GM21528 (cell line): ENCODE measurements around the gene ZNF195.
"Not testable (repeated sequence)": the region's sequence is repeated elsewhere in the genome, so short reads cannot be mapped to it uniquely, and the experiment has no call there.

Source experiments
- ATAC-seq: cut with Tn5 transposase; IDR thresholded peaks from one replicate; pipeline ENCODE4 v1.9.1; 2021; ENCODE audit warnings: mild to moderate bottlenecking, moderate library complexity; ENCODE audit not compliant: unreplicated experiment, low FRiP score

Gene ZNF195

DNA sequence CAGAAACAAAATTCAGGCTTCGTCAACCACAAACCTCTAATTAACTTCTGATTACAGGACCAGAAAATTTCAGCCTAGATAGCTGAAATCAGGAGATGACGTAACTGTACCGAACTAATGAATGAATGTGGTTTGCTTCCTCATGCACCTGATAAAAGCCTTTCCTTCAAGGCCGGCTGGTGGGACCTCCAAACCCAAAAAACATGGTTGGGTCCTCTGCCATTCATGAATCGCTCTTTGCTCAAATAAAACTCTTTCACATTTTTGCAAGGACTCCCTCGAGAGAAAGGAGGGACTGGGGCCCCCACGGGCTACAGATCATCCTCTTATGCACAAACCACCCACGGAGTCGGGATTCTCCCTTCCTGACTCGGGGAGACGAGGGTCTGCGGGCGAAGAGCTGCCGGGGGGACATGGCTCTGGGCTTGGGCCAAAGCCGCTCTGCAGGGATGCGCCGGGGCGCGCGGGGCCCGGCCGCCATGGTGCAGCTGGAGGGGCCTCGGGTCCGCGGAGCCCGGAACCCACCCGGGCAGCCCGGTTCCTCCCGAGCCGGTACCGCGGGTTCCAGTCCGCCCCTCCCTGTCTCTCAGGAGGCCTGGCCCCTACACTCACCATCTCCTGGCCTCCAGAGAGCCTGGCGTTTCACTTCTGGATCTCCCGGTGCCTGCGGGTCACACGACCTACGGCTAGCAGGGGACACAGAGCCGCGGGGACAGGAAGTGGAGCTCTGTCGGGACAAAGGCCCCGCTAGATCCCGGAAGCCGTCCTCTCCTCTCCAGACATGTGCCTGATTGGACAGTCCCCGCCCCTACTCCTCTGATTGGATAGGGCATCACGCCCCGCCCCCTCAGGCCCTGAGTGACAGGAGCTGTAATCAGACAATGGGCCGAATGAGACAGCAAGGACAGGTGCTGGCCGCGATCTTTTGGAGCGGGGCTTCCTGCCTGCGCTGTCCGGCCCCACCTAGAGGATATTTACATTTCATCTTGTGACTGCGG, at the start of gene ZNF195:
ZNF195 (minus strand) TSS at position 721 of the 998 bp plus-strand sequence; CDS start at position 615, 106 bp downstream.
- peak; percentile 99 for ATAC-seq

DNA sequence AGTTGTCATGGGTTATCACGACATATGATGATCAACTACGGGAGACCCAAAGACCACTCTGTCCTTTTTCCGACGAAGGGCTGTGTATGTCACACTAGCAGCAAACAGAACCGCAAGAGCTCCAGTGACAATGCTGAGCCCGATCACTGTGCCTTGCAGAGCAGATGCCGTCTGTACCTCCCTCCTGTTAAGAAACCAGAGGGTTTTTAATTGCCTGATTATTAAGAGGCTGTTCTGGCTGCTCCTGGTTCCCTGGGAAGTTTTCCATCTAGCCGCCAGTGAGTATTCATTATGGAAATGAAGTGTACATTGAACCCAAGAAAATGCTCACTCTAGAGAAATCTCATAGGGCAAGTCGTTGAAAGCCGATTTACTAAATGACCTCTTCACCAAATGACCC, 49.1 kb upstream of the ZNF195 start:
- ATAC-seq, result not testable (repeated sequence)

DNA sequence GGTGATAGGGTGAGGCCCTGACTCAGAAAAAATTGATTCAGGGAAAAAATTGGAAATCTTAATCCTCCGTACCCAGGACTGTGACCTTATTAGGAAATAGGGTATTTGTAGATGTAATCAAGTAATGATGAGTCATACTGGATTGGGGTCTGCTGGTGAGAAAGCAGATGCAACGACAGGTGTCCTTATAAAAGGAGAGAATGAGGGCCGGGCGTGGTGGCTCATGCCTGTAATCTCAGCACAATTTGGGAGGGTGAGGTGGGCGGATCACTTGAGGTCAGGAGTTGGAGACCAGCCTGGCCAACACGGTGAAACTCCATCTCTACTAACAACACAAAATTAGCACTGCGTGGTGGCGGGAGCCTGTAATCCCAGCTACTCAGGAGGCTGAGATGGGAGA, 47.6 kb upstream of the ZNF195 start:
- not testable (repeated sequence) for ATAC-seq

DNA sequence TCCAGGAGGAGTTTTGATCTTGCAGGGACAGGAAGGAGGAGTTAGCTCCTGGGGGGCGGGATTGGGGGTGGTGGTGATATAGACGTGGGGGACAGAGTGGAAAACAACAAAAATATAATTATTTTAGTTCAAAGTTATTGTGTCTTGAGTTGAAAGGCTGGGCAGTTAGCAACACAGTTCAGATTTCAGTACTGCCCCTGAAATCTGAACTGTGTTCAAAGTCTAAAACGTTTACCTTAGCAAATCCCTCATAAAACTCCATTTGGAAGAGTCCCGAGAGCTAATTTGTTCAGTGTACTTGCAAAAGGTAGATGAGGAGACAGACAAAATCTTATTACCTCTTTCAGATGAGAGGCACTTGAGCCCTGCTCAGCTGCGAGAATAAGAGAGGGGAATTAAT, 45.0 kb upstream of the ZNF195 start:
- ATAC-seq, result not testable (repeated sequence)

DNA sequence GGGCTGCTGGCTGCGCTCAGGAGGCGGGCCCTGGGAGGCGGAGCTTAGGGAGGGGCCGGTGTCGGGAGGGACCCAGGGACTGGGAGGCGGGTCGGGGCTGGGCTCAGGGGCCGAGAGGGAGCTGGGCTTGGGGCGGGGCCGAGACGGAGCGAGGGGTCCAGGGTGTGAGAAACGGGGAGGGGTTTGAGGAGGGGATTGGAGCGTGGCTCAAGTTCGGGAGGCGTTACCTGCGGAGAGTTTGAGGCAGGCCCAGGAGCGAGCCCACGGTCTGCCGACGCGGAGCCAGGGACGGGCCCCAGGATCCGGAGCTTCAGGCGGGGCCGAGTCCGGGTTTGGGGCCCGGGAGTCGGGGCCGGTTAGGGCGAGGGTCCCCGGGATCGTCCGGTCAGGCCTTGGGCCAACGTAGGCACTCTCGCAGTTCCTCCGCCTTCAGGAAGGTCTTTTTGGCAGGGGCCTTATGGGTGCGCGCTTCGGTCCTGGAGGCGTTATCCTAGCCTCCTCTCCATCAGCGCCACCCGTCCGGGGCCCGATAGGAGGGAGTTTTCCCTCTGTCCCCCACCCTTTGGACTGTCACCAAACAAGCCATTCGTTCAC, 44.3 kb upstream of the ZNF195 start:
- not testable (repeated sequence) for ATAC-seq

DNA sequence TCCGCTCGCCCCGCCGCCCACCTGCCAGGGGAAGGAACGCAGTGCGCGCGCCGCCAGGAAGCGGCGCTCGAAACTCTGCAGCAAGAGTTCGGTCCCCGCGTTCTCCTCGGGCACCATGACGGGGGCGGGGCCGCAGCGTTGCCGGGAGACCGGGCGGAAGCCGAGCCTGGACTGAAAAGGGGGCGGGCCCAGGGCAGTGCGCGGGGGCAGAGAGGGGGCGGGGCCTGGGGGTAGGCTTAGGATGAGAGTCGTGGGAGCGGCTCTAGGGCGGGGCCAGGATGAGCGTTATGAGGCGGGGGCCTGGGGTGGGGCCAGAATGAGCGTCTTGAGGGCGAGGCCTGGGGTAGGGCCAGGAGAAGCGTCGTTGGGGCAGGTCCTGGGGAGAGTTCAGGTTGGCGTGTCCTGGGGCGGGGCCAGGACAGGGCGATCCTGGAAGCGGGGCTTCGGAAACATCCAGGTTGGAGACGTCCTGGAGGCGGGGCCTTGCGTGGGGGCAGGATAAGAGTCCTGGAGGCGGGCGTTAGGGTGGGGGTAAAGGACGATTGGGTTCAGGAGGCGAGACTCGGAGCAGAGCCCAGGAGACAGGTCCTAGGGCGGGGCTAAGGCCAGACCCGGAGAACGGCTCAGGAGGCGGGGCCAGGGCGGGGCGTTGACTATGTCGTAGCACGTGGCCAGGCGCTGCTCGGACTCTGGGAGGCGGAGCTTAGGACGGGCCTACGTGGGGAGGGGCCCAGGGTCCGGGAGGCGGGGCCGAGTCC, 43.6 kb upstream of the ZNF195 start:
- ATAC-seq, result peak; percentile 98

DNA sequence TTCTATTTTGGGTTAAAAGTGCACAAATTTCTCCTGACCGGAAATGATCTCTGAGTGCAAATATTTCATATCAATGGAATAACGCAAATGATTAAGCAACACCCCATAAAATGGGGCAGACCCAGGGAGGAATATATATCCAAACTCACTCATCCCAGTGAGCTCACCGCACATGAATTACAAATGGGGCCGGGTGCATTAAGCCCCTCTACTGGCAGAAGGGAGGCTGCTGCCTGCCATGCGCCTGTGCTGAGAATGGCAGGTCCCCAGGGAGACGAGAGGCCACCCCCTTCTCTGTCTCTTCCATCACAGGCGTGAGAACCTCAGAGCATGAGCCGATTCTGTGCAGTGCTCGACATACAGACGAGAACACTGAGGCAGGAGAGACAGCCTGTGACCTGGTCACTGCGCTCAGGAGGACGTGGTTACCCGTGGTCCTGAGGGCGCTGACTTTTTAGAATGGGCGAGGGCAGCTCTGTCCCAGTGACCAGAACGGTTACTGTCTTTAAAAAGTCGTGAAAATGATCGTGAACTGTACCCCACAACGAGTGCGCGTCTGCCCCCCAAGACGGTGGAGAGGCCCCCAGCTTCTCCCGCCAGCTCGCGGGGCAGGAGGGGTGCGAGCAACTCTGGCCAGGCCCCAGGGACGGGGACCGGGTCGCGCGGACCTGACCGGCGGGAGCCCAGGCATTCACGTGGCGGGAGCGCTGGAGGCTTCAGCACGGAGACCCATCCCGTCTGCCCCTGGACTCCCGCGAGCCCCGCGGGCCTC, 42.8 kb upstream of the ZNF195 start:
- ATAC-seq, result peak; percentile 19

DNA sequence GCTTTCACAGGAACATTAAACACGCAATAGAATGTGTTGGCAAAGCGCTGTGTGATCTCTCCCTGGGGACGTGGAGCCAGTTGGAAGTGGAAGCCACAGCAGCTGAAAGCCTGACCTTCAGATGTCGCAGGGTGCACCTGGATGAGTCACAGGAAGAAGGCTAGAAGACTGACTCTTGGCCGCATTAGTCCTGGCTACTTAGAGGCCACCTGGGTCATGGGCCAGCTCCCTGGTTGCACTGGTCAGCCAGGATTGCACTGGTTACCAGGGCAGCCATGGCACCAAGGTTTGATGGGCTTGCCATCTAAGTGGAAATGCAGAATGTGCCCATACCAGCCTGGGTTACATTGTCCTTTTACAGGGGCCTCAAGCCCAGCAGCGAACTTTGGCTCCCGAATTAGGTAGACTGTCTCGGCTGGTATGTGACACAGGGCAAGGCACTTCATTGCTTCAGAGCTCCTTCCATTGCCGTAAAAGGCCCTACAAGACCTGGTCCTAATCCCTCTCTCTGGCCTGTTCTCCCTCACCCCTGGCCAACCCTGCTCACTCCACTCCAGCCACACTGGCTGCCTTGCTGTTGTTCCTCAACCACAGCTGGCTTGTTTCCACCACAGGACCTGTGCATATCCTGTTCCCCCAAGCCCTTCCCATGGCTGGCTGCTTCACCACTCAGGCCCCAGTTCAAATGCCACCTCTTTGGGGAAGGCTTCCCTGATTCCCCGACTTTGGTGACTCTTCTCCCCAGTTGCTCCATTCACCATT, 41.5 kb upstream of the ZNF195 start:
- ATAC-seq, result not testable (repeated sequence)

DNA sequence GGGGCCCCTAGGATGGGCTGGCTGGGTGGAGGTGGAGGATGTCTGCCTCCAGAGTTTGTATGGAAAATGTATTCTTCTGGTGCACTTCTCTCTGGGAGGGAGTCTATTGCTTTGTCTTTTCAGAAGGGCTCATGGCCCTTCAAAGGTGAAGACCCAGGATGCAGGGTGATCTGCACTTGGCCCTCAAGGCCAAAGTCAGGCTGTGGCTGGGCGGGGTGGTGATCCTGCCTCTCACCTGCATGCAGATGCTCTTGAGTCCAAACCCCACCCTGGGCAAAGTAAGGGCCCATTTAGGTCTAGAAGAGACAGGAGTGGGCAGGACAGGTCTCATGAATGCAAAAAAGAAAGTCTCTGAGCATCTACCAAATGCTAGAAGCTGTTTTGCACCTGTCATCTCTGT, 40.5 kb upstream of the ZNF195 start:
- ATAC-seq, result not testable (repeated sequence)

DNA sequence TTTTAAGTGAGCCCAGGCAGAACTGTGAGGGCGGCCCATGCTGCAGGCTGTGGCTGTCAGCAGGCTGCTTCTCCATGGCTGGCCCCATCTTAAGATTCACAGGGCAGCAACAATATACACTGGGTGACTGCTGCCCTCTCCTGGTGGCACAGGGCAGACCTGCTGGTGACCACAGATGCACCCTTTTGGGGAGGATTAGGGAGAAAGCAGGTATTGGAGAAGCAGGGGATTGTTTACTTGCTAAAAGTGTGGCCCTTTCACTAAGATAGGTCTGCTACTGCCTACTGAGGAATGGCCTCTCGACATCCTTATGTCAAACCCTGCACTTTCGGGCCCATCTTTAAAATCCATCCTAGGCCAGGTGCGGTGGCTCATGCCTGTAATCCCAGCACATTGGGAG, 38.1 kb upstream of the ZNF195 start:
- not testable (repeated sequence) for ATAC-seq

DNA sequence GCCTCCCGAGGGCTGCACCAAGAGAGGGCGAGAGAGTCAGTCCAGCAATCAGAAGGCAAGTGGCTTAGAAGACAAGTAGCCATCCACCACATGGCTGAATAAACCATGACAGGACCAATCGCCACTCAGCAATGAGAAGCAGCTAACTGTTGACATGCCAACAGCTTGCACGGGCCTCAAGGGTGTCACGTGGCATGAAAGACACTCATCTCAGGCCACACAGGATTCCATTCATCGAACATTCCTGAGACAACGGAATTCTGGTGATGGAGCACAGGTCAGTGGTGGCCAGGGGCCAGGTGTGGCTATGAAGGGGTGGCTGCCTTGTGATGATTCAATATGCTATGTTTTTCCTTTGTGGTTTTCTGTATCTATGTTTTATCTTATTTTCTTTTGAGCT, 36.4 kb upstream of the ZNF195 start:
- ATAC-seq, result not testable (repeated sequence)

DNA sequence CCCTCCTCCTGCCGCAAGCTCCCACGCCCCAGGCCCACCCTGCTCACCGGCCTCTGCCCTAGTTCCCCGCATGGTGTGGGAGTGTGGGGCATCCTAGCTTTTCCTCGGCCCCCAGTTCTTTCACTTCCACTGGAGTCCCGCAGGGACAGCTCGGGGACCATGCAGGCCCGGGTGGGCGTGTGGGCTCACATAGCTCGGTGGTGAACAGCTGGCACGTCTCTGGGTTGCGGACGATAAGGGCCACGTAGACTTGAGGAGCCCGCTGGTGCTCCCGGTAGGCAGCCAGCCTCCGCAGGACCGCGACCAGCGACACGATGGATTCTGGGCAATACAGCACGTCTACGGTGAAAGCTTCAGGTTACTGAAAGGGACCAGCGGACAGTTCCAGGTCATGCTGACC, 34.7 kb upstream of the ZNF195 start:
- ATAC-seq, result not testable (repeated sequence)

DNA sequence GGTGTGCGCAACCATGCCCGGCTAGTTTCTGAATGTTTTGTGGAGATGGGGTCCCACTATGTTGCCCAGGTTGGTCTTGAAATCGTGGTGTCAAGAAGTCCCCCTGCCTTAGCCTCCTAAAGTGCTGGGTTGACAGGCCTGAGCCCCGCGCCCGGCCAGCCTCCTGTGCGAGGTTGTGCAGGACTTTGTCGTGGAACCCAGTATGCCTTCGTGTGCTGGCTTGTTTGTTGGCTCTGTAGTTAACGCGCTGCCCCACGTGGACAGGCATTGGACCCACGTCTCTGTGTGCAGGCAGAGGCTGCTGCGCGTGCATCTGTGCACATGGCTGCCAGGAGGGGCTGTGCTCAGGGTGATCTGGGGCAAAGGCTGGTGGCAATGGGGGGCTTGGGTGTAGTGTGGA, 33.9 kb upstream of the ZNF195 start:
- ATAC-seq, result no peak

DNA sequence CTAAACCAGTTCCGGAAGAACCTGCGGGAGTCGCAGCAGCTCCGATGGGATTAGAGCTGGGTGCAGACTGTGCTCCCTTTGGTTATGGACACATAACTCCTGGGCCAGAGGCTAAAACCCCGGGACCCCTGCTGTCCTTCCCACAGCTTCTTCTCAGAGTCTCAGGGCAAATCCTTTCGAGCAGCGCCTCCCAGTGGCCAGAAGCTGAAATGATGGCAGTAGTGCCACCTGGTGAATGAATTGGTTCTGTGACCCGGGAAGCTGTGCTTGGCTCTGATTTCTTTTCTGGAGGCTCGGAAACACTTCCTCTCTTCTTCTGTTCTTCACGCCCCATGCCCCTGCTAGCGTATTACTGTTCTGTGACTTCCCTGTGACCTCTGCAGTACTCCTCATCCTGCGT, 29.8 kb upstream of the ZNF195 start:
- not testable (repeated sequence) for ATAC-seq

DNA sequence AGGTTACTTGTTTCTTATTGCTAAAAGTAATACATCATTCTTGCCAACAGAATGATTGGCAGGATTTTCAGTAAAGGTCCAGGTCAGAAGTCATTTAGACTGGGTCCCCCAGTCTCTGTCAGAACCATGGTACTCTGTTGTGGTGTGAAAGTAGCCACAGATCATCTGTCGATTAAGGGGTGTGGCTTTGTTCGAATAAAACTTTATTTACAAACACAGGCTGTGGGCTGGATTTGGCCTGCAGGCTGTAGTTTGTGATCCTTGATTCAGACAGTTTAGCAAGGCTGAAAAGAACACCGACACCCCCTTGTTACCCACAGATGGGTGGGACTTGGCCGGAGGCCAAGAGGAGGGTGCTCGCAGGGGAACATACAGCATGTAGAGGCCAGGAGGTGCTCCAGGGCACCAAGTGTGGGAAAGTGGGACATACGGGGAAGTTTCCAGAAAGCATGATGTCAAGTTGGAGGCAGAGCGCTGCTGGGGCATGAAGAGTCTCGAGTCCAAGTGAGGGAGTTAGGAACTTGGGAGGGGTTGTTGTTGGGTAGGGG, 29.2 kb upstream of the ZNF195 start:
- not testable (repeated sequence) for ATAC-seq

DNA sequence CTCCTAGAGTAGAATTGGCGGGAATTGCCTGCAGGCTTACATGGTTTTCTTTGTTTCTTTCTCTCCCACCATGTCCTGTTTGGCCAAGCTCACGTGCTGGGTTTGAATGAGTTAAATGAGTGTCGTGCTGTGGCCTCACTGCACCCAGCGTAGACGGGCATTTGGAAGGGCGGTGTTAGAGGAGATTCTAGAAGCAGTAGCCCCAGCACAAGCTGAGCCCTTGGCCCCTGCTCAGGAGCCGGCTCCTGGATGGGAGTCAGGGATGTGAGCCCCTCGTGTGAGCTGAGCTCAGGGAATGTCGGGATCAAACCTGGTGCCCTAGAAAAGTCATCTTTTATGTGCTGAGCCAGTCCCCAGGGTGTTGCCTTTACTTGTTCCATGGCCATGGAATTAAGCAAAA, 28.0 kb upstream of the ZNF195 start:
- not testable (repeated sequence) for ATAC-seq

DNA sequence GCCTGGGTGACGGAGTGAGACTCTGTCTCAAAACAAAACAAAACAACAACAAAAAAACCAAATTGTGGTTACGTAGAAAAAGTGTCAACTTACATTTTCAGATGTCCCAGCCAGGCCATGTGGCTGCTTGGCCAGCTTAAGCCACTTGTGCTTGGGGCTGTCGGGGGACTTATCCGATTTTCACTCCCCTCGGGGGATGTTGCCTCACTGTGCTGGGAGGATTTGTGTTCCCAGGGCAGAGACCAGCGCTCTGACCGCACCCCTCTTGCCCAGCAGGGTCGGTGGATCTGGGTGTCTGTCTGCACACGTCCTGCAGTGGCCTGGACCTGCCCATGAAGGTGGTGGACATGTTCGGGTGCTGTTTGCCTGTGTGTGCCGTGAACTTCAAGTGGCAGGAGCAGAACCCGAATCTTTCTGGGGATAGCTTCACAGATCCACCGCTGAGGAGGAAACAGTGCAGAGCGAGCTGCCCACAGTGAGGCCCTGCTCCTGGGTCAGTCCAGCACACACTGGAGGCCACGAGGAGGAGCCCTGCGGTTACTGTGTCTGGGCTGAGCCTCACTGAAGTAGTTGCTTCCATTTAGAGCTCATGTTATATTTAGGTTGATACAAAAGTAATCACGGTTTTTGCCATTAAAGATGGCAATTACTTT, 27.4 kb upstream of the ZNF195 start:
- ATAC-seq, result not testable (repeated sequence)

DNA sequence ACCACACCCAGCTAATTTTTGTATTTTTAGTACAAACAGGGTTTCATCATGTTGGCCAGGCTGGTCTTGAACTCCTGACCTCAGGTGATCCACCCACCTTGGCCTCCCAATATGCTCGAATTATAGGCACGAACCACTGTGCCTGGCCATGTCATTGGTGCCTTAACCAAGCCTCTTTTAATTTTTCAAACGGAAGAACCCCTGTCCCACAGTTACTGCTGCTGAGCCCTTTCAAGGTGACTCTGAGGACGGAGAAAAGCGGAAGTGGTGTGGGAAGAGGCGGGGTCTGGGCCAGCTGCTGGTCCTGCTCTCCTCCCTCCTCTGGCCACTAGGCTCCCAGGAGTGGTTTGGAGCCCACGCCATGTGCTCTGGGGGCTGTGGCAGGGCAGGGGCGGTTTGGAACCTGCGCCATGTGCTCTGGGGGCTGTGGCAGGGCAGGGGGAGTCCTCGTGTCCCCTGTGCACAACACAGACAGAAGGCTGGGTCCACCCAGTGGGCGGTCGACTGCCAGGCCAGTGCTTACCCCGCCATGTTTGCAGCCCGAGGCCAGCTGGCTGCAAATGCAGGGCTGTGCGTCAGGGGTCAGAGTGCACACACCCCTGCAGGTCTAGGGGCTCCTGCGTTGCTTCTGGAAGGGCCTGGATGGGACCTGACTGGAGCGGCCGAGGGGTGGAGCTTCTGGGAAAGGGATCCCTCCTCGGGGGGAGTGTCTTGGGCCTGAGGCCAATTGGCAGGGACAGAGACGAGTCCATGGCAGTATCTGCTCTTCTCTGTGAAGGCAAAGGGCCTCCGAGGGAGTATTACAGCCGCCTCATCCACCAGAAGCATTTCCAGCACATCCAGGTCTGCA, 25.4 kb upstream of the ZNF195 start:
- ATAC-seq, result not testable (repeated sequence)
